VCaP (cell line): Measurements from ENCODE around the gene GLMP.
A peak's percentile ranks its signal among the peaks of the same experiment; 100 is the strongest.

Experiments used
- H3K27ac ChIP-seq: fragments of 450-650 bp; 2 replicates; pipeline ENCODE4 v1.5.1; 2017
- TF ChIP-seq, protein P1 (sequence below): fragments of 450-650 bp; conservative IDR thresholded peaks from 2 replicates; pipeline ENCODE4 v1.5.1; 2017; ENCODE audit warnings: mild to moderate bottlenecking, moderate library complexity

The GLMP gene

DNA sequence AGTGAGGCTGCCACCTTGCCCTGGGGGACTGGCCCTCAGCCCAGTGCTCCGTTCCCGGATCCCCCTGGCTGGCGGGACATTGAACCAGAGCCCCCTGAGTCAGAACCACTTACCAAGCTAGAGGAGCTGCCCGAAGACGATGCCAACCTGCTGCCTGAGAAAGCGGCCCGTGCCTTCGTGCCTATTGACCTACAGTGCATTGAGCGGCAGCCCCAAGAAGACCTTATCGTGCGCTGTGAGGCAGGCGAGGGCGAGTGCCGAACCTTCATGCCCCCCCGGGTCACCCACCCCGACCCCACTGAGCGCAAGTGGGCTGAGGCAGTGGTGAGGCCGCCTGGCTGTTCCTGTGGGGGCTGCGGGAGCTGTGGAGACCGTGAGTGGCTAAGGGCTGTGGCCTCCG is 10.0 kb downstream of the GLMP start:
- H3K27ac ChIP-seq = peak overlapping the region; percentile 92
- TF ChIP-seq, protein P1, sequence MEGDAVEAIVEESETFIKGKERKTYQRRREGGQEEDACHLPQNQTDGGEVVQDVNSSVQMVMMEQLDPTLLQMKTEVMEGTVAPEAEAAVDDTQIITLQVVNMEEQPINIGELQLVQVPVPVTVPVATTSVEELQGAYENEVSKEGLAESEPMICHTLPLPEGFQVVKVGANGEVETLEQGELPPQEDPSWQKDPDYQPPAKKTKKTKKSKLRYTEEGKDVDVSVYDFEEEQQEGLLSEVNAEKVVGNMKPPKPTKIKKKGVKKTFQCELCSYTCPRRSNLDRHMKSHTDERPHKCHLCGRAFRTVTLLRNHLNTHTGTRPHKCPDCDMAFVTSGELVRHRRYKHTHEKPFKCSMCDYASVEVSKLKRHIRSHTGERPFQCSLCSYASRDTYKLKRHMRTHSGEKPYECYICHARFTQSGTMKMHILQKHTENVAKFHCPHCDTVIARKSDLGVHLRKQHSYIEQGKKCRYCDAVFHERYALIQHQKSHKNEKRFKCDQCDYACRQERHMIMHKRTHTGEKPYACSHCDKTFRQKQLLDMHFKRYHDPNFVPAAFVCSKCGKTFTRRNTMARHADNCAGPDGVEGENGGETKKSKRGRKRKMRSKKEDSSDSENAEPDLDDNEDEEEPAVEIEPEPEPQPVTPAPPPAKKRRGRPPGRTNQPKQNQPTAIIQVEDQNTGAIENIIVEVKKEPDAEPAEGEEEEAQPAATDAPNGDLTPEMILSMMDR = no peak

DNA sequence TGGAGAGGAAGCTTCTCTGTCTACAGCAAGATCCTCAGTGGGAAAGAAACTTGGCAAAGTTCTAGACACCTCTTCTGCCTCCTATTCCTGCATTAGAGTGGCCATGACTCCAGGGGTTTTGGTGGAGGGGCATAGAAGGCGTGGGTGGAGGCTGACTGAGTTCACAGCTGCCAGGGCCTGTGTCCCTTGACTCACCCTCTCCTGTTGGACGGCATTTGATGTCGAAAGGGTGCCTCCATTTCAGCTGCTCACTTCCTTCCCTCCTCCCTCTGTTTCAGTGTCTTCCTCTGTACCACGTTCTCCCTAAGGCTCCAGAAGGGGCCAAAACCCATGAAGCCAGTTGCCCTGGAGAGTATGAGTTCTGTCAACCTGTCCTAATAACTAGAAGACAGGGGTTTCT is 10.7 kb downstream of the GLMP start:
- H3K27ac ChIP-seq = peak overlapping the region; percentile 92
- TF ChIP-seq, protein P1 = no peak

DNA sequence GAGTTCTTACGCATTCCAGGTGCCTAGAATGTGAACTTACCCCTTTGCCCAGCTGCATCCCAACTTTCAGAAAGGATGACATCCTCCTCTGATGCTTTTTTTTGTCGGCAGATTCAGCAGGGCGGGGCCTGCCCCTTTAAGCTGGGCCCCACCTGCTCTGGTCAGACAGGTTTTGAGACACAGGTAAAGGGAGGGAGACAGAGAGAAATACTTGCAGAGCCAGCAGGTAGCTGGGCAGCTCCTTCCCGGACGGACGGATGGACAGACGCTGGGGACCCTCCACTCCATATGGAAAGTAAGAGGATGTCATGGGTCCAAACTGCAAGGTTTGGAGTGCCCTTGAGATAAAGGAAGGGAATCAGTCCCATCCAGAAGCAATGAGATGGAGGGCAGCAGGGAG is 11.4 kb downstream of the GLMP start, which contains the start of gene TMEM79:
TMEM79 (plus strand) TSS at position 214 of the 400 bp plus-strand sequence. CDS start 902 bp downstream, outside the sequence.
- TF ChIP-seq, protein P1 = no peak
- H3K27ac ChIP-seq = peak within 1 kb of the TSS; percentile 92

DNA sequence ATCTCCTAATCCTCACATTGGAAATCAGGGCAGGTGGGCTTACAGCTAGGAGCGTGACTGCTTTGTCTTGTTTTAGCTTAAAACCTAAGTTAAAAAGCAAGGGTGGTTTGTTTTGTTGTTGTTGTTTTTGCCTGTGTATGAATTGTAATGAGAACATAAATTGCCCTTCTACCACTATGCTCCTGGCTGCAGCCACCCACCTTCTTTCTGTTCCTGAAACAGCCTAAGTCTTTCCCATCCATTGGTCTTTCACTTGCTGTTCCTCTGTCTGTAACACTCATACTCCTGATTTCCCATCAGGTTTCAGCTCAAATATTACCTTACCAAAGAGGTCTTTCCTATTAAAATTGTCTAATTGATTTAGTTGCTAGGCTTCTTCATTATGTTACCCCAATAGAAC is 12.0 kb downstream of the GLMP start:
- TF ChIP-seq, protein P1 = no peak
- peak overlapping the region; percentile 92 for H3K27ac ChIP-seq

DNA sequence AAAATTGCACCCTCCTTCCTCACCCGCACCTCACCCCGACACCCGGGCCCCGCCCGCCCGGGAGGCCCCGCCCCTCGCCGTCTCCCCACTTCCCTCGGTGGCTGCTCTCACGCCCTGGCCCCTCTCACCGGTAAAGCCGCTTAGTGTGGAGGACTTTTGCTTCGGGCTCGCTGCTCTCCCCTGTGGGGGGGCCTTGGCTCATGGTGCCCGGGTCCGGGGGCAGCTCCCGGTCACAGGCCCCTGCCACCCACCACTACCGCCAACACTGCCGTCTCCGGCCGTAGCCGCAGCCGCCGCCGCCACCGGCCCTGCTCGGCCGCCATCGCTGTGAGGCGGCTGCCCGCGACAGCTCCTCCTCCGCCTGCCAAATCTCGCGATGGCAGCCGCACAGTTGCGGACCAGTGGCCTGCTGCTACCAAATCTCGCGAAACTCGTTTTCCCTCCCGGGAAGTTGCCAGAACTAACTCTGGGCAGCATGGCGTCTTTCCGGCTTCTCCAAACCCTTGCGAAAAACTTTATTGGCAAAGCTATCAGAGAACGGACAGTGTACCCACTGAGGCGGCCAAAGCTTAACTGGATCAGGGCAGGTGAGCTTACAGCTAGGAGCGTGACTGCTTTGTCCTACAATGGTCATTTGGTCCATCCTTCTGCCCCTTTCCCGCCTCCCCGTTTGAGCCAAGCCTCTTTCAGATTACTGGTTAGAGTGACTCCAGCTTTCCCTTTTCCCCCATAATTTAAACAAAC is 12.8 kb downstream of the GLMP start, which contains the start of gene SMG5:
SMG5 (minus strand) TSS at position 347 of the 744 bp plus-strand sequence; CDS start at position 202, 145 bp downstream.
- TF ChIP-seq, protein P1 = no peak
- peak within 1 kb of the TSS; percentile 92 for H3K27ac ChIP-seq

DNA sequence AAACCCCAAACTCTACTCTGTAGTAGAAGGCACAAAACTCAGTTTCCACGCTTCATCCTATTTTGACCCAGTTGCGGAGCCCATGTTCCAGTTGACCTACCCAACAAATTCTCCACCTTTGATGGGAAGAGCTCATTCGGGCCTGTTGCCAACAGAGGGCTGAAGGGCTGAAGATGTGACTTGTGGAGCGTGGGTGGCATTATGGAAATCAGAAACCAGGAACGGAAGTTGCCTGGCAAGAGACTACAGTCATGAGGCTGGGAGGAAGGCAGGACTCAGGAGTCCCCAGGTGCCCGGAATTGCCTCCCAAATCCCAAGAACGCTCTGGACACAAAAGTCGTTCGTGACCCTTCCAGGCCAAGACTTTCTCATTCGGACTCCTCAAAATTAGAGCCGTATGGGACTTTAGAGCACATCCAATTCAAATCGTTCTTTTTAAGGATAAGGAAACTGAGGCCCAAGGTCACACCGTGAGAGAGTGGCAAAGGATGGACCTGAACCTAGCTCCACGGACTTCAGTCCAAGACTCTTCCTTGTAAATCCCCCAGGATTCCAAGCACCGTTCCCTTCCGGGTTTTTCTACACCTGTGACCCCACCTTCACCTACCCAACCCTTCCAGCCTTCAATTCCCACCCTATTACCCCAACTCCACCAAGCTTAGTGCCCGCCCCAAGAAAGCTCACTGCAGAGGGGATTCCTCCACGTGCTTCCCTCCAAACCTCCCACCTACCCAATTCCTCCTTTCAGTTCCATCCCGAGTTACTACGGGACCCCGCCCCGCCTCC is 13.6 kb downstream of the GLMP start:
- TF ChIP-seq, protein P1 = no peak

DNA sequence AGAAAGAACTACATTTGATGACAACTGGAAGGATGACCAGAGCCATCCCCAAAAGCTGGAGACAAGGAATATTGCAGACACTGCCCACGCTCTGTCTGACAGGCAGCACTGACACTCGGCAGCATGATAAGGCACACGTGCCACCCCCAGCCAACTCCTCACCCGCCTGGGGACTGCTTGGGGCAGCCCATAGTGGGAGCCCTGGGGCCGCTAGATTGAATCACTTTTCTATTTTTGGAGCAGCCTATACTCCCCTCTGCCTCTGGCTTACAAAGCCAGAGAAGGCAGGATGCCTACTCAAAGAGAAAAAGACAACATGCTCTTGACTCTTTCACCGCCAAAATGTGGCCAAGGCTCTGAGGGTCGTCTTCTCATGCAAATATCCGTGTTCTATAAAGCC is 14.2 kb downstream of the GLMP start:
- TF ChIP-seq, protein P1 = no peak
- H3K27ac ChIP-seq = peak overlapping the region; percentile 92

More for the DNA sequence above, 13.6 kb downstream of the GLMP start:
- peak overlapping the region; percentile 92 for H3K27ac ChIP-seq
